Panc1 (cell line): Measurements from ENCODE around the gene GNE. TPM values are rescaled to one million over a fixed set of nuclear protein-coding genes. Genes with fewer than 3 reads are reported as not detected.

Experiments
- ATAC-seq: fragments of 200-7000 bp; cut with Tn5 transposase; 2 replicates; pipeline ENCODE4 v1.9.1; 2020; ENCODE audit warnings: mild to moderate bottlenecking, moderate library complexity
- BruUV-seq: library from RNA; stranded (reverse); fragments of 400-500 nt; replicated peaks from 2 replicates; lab custom pipeline; 2021; lab: Mats Ljungman, UMichigan
- CTCF ChIA-PET: fragments of 300-600 bp; sonication (Branson Sonifier 250); formaldehyde crosslinking; loops from one replicate; lab custom pipeline; 2022; ENCODE audit warnings: antibody characterized with exemption; lab: Charles Lee
- POLR2A ChIA-PET: fragments of 300-600 bp; sonication (Branson Sonifier 250); formaldehyde crosslinking; loops from one replicate; lab custom pipeline; 2022; ENCODE audit warnings: antibody characterized with exemption; lab: Charles Lee
- DNase-seq: peaks from one replicate; pipeline ENCODE4 v3.0.0-alpha.2; 2010; ENCODE audit warnings: low read depth, low spot score
- H3K27ac ChIP-seq: 2 replicates; pipeline ENCODE4 v1.5.1; 2011; ENCODE audit warnings: mild to moderate bottlenecking, low read length, inconsistent platforms
- H3K27me3 ChIP-seq: fragments of 200-500 bp; sonication (Bioruptor generic); 2 replicates; pipeline ENCODE4 v1.6.0; 2014; ENCODE audit warnings: low read length, inconsistent platforms; ENCODE audit not compliant: control insufficient read depth, insufficient read depth
- H3K36me3 ChIP-seq: fragments of 200-500 bp; sonication (Bioruptor generic); 2 replicates; pipeline ENCODE4 v1.5.1; 2014; ENCODE audit warnings: inconsistent platforms, mild to moderate bottlenecking, low read length, moderate library complexity; ENCODE audit not compliant: control insufficient read depth, insufficient read depth
- H3K4me1 ChIP-seq: 2 replicates; pipeline ENCODE4 v1.5.1; 2011; ENCODE audit warnings: inconsistent platforms, mild to moderate bottlenecking, low read length, moderate library complexity; ENCODE audit not compliant: control insufficient read depth, insufficient read depth
- H3K4me3 ChIP-seq, 2 experiments: 2 replicates each; pipeline ENCODE4 v1.5.1; 2011 to 2012; ENCODE audit warnings: low read depth in 2 of 2, low read length in 2 of 2, mild to moderate bottlenecking in 2 of 2, inconsistent platforms in 1 of 2, moderate library complexity in 1 of 2
- H3K9me3 ChIP-seq: fragments of 200-500 bp; sonication (Bioruptor generic); 2 replicates; pipeline ENCODE4 v1.5.1; 2014; ENCODE audit warnings: low read depth, mild to moderate bottlenecking, inconsistent platforms, low read length, moderate library complexity; ENCODE audit not compliant: control insufficient read depth, insufficient read depth
- CTCF ChIP-seq: fragments of 450-650 bp; IDR thresholded peaks from 2 replicates; pipeline ENCODE4 v1.5.1; 2017; ENCODE audit warnings: mild to moderate bottlenecking
- POLR2AphosphoS5 ChIP-seq: IDR thresholded peaks from 2 replicates; pipeline ENCODE4 v1.6.1; 2012; ENCODE audit warnings: mild to moderate bottlenecking, low read depth, low read length, moderate library complexity
- REST ChIP-seq, 2 experiments: IDR thresholded peaks; 2 replicates each; pipeline ENCODE4 v1.6.1; 2011 to 2012; ENCODE audit warnings: low read depth in 2 of 2, control low read depth in 1 of 2, low read length in 1 of 2, mild to moderate bottlenecking in 1 of 2, moderate library complexity in 1 of 2; ENCODE audit not compliant: insufficient read depth in 1 of 2
- SIN3A ChIP-seq: IDR thresholded peaks from 2 replicates; pipeline ENCODE4 v1.6.1; 2012; ENCODE audit warnings: low read depth, mild to moderate bottlenecking, low read length, moderate library complexity, borderline replicate concordance; ENCODE audit not compliant: insufficient read depth
- TCF7L2 ChIP-seq: IDR thresholded peaks from 2 replicates; pipeline ENCODE4 v1.6.1; 2011; ENCODE audit warnings: mild to moderate bottlenecking, low read depth, low read length, inconsistent platforms
- in situ Hi-C: cut with HindIII; loops from 2 replicates; pipeline ENCODE4 v1.10.0; 2016; ENCODE audit warnings: low sequenced_read_pairs, low pct_unique_long_range_greater_than_20kb
- intact Hi-C: fragments of 100-400 bp; cut with micrococcal nuclease; formaldehyde crosslinking; loops from one replicate; pipeline ENCODE4 v1.10.0; 2022; ENCODE audit not compliant: unreplicated experiment
- total RNA-seq: library from RNA; stranded (reverse); gene quantifications from one replicate; pipeline ENCODE4 v1.2.1, GENCODE V29; 2021; ENCODE audit not compliant: unreplicated experiment

The GNE gene
- total RNA-seq, 1 experiment from 2014 or later: 107 TPM

GRCh38 chr9:36293171-36293570 lies 34.9 kb upstream of the GNE start:
- BruUV-seq: no TSS peak
- no peaks in the 10 kb centered on the region for H3K9me3 ChIP-seq
- no peaks in the 10 kb centered on the region for H3K27me3 ChIP-seq
- H3K4me3 ChIP-seq: no peak overlapping the region
- H3K4me1 ChIP-seq: peaks cover 28% of the 10 kb centered on the region
- peak overlapping the region; percentile 57 for H3K27ac ChIP-seq
- CTCF ChIA-PET: no interaction called here
- no peak for TF ChIP-seq TCF7L2
- no peak for TF ChIP-seq POLR2AphosphoS5
- POLR2A ChIA-PET: no interaction called here
- H3K36me3 ChIP-seq: no peaks in the 10 kb centered on the region
- in situ Hi-C loops (no loop called here), intact Hi-C loops (no loop called here)
- no peak for ATAC-seq
- DNase-seq: no peak

DNA sequence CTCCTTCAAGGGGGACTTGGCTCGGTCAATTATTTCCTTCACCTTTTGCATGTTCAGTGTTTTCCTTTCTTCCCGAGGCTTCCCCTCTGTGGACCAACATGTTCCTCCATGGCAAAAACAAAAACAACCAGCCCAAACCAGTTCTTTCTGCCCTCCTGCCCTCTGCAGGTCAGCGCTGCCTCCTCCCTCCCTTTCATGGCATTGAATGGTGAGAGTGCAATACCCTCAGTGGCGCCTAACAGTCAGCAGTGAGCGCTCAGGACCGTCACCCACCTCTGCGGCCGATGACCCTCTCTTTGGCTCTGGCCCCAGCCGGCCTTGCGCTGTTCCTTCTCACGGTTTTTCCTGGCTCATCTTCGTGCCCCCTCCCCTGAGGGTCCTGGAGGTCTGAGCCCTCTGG lies 34.4 kb upstream of the GNE start:
- Histone ChIP-seq H3K9me3 (no peaks in the 10 kb centered on the region), H3K27me3 (no peaks in the 10 kb centered on the region), H3K4me1 (peaks cover 26% of the 10 kb centered on the region), H3K36me3 (no peaks in the 10 kb centered on the region), H3K27ac (peak overlapping the region; percentile 57), H3K4me3 (no peak overlapping the region)
- TF ChIP-seq CTCF: no peak
- DNase-seq: no peak
- in situ Hi-C loops (no loop called here), intact Hi-C loops (no loop called here)
- no TSS peak for BruUV-seq
- no peak for ATAC-seq
- ChIA-PET POLR2A (no interaction called here), CTCF (no interaction called here)

DNA sequence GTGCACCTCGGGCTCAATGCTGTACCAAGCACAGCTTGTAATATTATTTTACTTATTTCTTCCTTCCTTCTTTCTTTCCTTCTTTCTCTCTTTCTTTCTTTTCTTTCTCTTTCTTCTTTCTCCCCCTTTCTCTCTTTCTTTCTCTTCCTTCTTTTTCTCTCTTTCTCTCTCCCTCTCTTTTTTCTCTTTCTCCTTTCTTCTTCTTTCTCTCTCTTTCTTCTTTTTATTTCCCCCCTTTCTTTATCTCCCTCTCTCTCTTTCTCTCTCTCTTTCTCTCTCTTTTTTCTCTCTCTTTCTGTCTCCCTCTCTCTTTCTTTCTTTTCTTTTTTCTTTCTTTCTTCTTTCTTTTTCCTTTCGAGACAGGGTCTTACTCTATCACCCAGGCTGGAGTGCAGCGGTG lies 32.7 kb upstream of the GNE start:
- no peaks in the 10 kb centered on the region for H3K27me3 ChIP-seq
- in situ Hi-C loops (no loop called here), intact Hi-C loops (no loop called here)
- peak overlapping the region; percentile 52; the same call in 1 of the 2 replicates for H3K27ac ChIP-seq
- no peaks in the 10 kb centered on the region for H3K9me3 ChIP-seq
- no TSS peak for BruUV-seq
- CTCF ChIA-PET: interaction anchor here (0.6 kb wide), 1 partner anchor 145 kb away, joined by 6 read pairs; no protein-coding TSS in a partner anchor
- DNase-seq (no peak), ATAC-seq (no peak)
- H3K4me1 ChIP-seq: peaks cover 13% of the 10 kb centered on the region
- H3K36me3 ChIP-seq: no peaks in the 10 kb centered on the region
- TF ChIP-seq REST (IDR thresholded peaks at IDR 0.05; ENCODE audit: insufficient read depth in 1 of 2, low read depth in 2 of 2, low read length in 1 of 2): no peak
- no peak for TF ChIP-seq SIN3A
- TF ChIP-seq POLR2AphosphoS5: no peak
- TF ChIP-seq TCF7L2: no peak
- no peak for TF ChIP-seq CTCF
- POLR2A ChIA-PET: interaction anchor here (0.6 to 1.3 kb wide), 2 partner anchors 35 to 111 kb away, joined by 3 read pairs; no protein-coding TSS in a partner anchor
- no peak overlapping the region for H3K4me3 ChIP-seq
